ENCODE measurements around the gene CASTOR1.

CASTOR1 gene

GRCh38 chr22:30299322-30299721, 10.0 kb upstream of the CASTOR1 start:
- no peak for DNase-seq (ENCODE audit: low read depth in 2 of 2)

GRCh38 chr22:30297991-30298701, 8.8 kb upstream of the CASTOR1 start:
- no peak for DNase-seq (ENCODE audit: low read depth in 2 of 2)

GRCh38 chr22:30297276-30297990, 8.1 kb upstream of the CASTOR1 start:
- DNase-seq (ENCODE audit: low read depth in 2 of 2): no peak

- no peak for DNase-seq (ENCODE audit: low read depth in 2 of 2)
Observed at GRCh38 chr22:30296833-30297232, 7.5 kb upstream of the CASTOR1 start.

GRCh38 chr22:30296324-30296723, 7.0 kb upstream of the CASTOR1 start:
- DNase-seq (ENCODE audit: low read depth in 2 of 2): no peak

GRCh38 chr22:30295576-30295975, 6.3 kb upstream of the CASTOR1 start:
- DNase-seq (ENCODE audit: low read depth in 2 of 2): no peak

GRCh38 chr22:30294830-30295229, 5.5 kb upstream of the CASTOR1 start:
- DNase-seq (ENCODE audit: low read depth in 2 of 2): no peak

GRCh38 chr22:30294066-30294465, 4.8 kb upstream of the CASTOR1 start:
- DNase-seq (ENCODE audit: low read depth in 2 of 2): no peak

GRCh38 chr22:30293026-30293425, 3.7 kb upstream of the CASTOR1 start:
- no peak for DNase-seq (ENCODE audit: low read depth in 2 of 2)

GRCh38 chr22:30292069-30292970, 3.0 kb upstream of the CASTOR1 start:
- no peak for DNase-seq (ENCODE audit: low read depth in 2 of 2)

- no peak for DNase-seq (ENCODE audit: low read depth in 2 of 2)
Observed at GRCh38 chr22:30291058-30291892, 2.0 kb upstream of the CASTOR1 start.

- DNase-seq (ENCODE audit: low read depth in 2 of 2): no peak
Observed at GRCh38 chr22:30290342-30291057, 1.2 kb upstream of the CASTOR1 start.

- DNase-seq (ENCODE audit: low read depth in 2 of 2): no peak
Observed at GRCh38 chr22:30289980-30290313, 642 bp upstream of the CASTOR1 start.

GRCh38 chr22:30288419-30289140, 725 bp downstream of the CASTOR1 start:
- no peak for DNase-seq (ENCODE audit: low read depth in 2 of 2)

- DNase-seq (ENCODE audit: low read depth in 2 of 2): peak; percentile 83 to 90
Observed at GRCh38 chr22:30287648-30288418, 1.5 kb downstream of the CASTOR1 start.

GRCh38 chr22:30286813-30287647, 2.3 kb downstream of the CASTOR1 start:
- DNase-seq (ENCODE audit: low read depth in 2 of 2): peak; percentile 84 to 92

- no peak for DNase-seq (ENCODE audit: low read depth in 2 of 2)
Observed at GRCh38 chr22:30286331-30286730, 3.0 kb downstream of the CASTOR1 start.

GRCh38 chr22:30285846-30286200, 3.5 kb downstream of the CASTOR1 start:
- no peak for DNase-seq (ENCODE audit: low read depth in 2 of 2)
